Measurements from ENCODE around the gene GUK1. TPM values are rescaled to one million over a fixed set of nuclear protein-coding genes. Genes with fewer than 3 reads are reported as not detected.
A peak's percentile ranks its signal among the peaks of the same experiment; 100 is the strongest.

The GUK1 gene
- total RNA-seq, 2 donors from 2014 or later, result 175 to 176 TPM

GRCh38 chr1:228146417-228147150, 6.5 kb downstream of the GUK1 start:
- peak in 1 of 2 donors; percentile 20 for DNase-seq
- intact Hi-C loops (cut with DNase I, micrococcal nuclease), result no loop called here
- no peak for ATAC-seq

- ATAC-seq (no peak), DNase-seq (no peak)
- intact Hi-C loops (cut with DNase I, micrococcal nuclease), result no loop called here
Measured at GRCh38 chr1:228147151-228147693, 7.1 kb downstream of the GUK1 start.

GRCh38 chr1:228147768-228148167, 7.7 kb downstream of the GUK1 start:
- DNase-seq (no peak), ATAC-seq (no peak)
- intact Hi-C loops (cut with DNase I, micrococcal nuclease), result no loop called here

- DNase-seq (peak in 1 of 2 donors; percentile 24), ATAC-seq (no peak)
- intact Hi-C loops (cut with DNase I, micrococcal nuclease), result no loop called here
Measured at GRCh38 chr1:228148196-228148861, 8.2 kb downstream of the GUK1 start.

GRCh38 chr1:228148935-228149405, 8.9 kb downstream of the GUK1 start:
- no peak for DNase-seq
- no peak for ATAC-seq
- intact Hi-C loops (cut with DNase I, micrococcal nuclease), result no loop called here

- intact Hi-C loops (cut with DNase I, micrococcal nuclease), result no loop called here
- peak; percentile 41 for ATAC-seq
Measured at GRCh38 chr1:228149406-228150119, 9.5 kb downstream of the GUK1 start, which contains the start of gene GJC2. Gene GJC2 (plus strand): TSS chr1:228149930. CDS start chr1:228157759, 7,829 bp downstream.

GRCh38 chr1:228150120-228150460, 10.0 kb downstream of the GUK1 start:
- DNase-seq (peak; percentile 11 to 26), ATAC-seq (peak; percentile 11)
- intact Hi-C loops (cut with DNase I, micrococcal nuclease), result no loop called here

More at GRCh38 chr1:228149406-228150119, 9.5 kb downstream of the GUK1 start, which contains the start of gene GJC2:
- peak; percentile 19 to 39 for DNase-seq

- DNase-seq (peak; percentile 42 to 74), ATAC-seq (peak; percentile 20)
- intact Hi-C loops (cut with DNase I, micrococcal nuclease), result no loop called here
Measured at GRCh38 chr1:228150461-228151179, 10.5 kb downstream of the GUK1 start.

- intact Hi-C loops (cut with DNase I, micrococcal nuclease), result no loop called here
Measured at GRCh38 chr1:228151180-228151925, 11.3 kb downstream of the GUK1 start.

GRCh38 chr1:228152097-228152917, 12.2 kb downstream of the GUK1 start:
- intact Hi-C loops (cut with DNase I, micrococcal nuclease), result no loop called here
- ATAC-seq, result no peak
- no peak for DNase-seq

More at GRCh38 chr1:228151180-228151925, 11.3 kb downstream of the GUK1 start:
- DNase-seq (peak in 1 of 2 donors; percentile 21), ATAC-seq (no peak)

- DNase-seq, result no peak
- intact Hi-C loops (cut with DNase I, micrococcal nuclease), result no loop called here
- no peak for ATAC-seq
Measured at GRCh38 chr1:228152918-228153258, 12.8 kb downstream of the GUK1 start.

GRCh38 chr1:228154021-228154669, 14.1 kb downstream of the GUK1 start:
- ATAC-seq (no peak), DNase-seq (no peak)
- intact Hi-C loops (cut with DNase I, micrococcal nuclease), result no loop called here

GRCh38 chr1:228154670-228155571, 14.8 kb downstream of the GUK1 start:
- ATAC-seq (peak; percentile 46), DNase-seq (no peak)
- intact Hi-C loops (cut with DNase I, micrococcal nuclease), result no loop called here

GRCh38 chr1:228155596-228156514, 15.8 kb downstream of the GUK1 start:
- intact Hi-C loops (cut with DNase I, micrococcal nuclease), result no loop called here
- ATAC-seq, result no peak
- no peak for DNase-seq

- ATAC-seq (no peak), DNase-seq (no peak)
- intact Hi-C loops (cut with DNase I, micrococcal nuclease), result no loop called here
Measured at GRCh38 chr1:228156515-228156881, 16.4 kb downstream of the GUK1 start.
